Measurements from ENCODE around the gene TGFBR3L. TPM values are rescaled to one million over a fixed set of nuclear protein-coding genes. Genes with fewer than 3 reads are reported as not detected.
A peak's percentile ranks its signal among the peaks of the same experiment; 100 is the strongest.

Gene TGFBR3L
- polyA plus RNA-seq, 1 donor (not counting 4 experiments of a cell fraction or from before 2014, with no cell fraction given), result 0.28 TPM

GRCh38 chr19:7885818-7886217, 28.8 kb upstream of the TGFBR3L start:
- Histone ChIP-seq H3K27ac (ENCODE audit: control insufficient read depth, insufficient read depth, low read length) (no peak overlapping the region), H3K79me2 (ENCODE audit: control insufficient read depth, insufficient read depth, low read length) (peaks cover 9% of the 10 kb centered on the region), H3K4me2 (ENCODE audit: control insufficient read depth, extremely low read depth, insufficient read depth, low read depth, low read length) (no peak overlapping the region), H2AFZ (ENCODE audit: control insufficient read depth, low read length) (no peak overlapping the region), H3K9ac (ENCODE audit: control insufficient read depth, extremely low read depth, insufficient read depth, low read length) (no peak overlapping the region), H3K4me3 (ENCODE audit: control insufficient read depth in 2 of 3, extremely low read depth in 1 of 3, insufficient read depth in 2 of 3, low read depth in 1 of 3, low read length in 3 of 3) (no peak overlapping the region), H3K9me1 (ENCODE audit: control insufficient read depth, extremely low read depth, insufficient read depth, low read length) (no peaks in the 10 kb centered on the region), H3K27me3 (ENCODE audit: control insufficient read depth, extremely low read depth, insufficient read depth, low read length) (no peaks in the 10 kb centered on the region), H4K20me1 (ENCODE audit: control insufficient read depth, extremely low read depth, insufficient read depth, low read length) (no peaks in the 10 kb centered on the region), H3K9me3 (ENCODE audit: control insufficient read depth, low read depth, low read length) (no peaks in the 10 kb centered on the region), H3K4me1 (ENCODE audit: control insufficient read depth, extremely low read depth, insufficient read depth, low read length) (peaks cover 10% of the 10 kb centered on the region), H3K36me3 (ENCODE audit: control insufficient read depth in 2 of 2, extremely low read depth in 1 of 2, insufficient read depth in 2 of 2, low read length in 2 of 2) (peaks cover 0 to 2% of the 10 kb centered on the region in 2 experiments)
- TF ChIP-seq EZH2 (IDR thresholded peaks at IDR 0.05; ENCODE audit: low read length) (no peak), CTCF (optimal IDR thresholded peaks at IDR 0.05 in 1 of 3, IDR thresholded peaks at IDR 0.05 in 1 of 3, conservative IDR thresholded peaks at IDR 0.05 in 1 of 3; ENCODE audit: extremely low read depth in 1 of 3, insufficient read depth in 2 of 3, low read length in 3 of 3) (no peak)
- dilution Hi-C loops (cut with MboI; ENCODE audit: extremely low pct_ligation_motif_present, low sequenced_read_pairs), result no loop called here
- DNase-seq (ENCODE audit: low read depth, low spot score), result no peak
- FAIRE-seq, result no peak

- dilution Hi-C loops (cut with MboI; ENCODE audit: extremely low pct_ligation_motif_present, low sequenced_read_pairs), result no loop called here
- no peaks in the 10 kb centered on the region for H4K20me1 ChIP-seq (ENCODE audit: control insufficient read depth, extremely low read depth, insufficient read depth, low read length)
- no peak overlapping the region for H3K27ac ChIP-seq (ENCODE audit: control insufficient read depth, insufficient read depth, low read length)
Observed at GRCh38 chr19:7887408-7888144, 27.1 kb upstream of the TGFBR3L start.

More at GRCh38 chr19:7887408-7888144, 27.1 kb upstream of the TGFBR3L start:
- H2AFZ ChIP-seq (ENCODE audit: control insufficient read depth, low read length), result no peak overlapping the region
- peaks cover 0 to 2% of the 10 kb centered on the region in 2 experiments for H3K36me3 ChIP-seq (ENCODE audit: control insufficient read depth in 2 of 2, extremely low read depth in 1 of 2, insufficient read depth in 2 of 2, low read length in 2 of 2)
- no peaks in the 10 kb centered on the region for H3K9me1 ChIP-seq (ENCODE audit: control insufficient read depth, extremely low read depth, insufficient read depth, low read length)
- FAIRE-seq (no peak), DNase-seq (ENCODE audit: low read depth, low spot score) (no peak)
- H3K79me2 ChIP-seq (ENCODE audit: control insufficient read depth, insufficient read depth, low read length), result peaks cover 14% of the 10 kb centered on the region
- H3K9me3 ChIP-seq (ENCODE audit: control insufficient read depth, low read depth, low read length), result no peaks in the 10 kb centered on the region
- H3K4me3 ChIP-seq (ENCODE audit: control insufficient read depth in 2 of 3, extremely low read depth in 1 of 3, insufficient read depth in 2 of 3, low read depth in 1 of 3, low read length in 3 of 3), result no peak overlapping the region
- peak overlapping the region; percentile 98 for H3K4me2 ChIP-seq (ENCODE audit: control insufficient read depth, extremely low read depth, insufficient read depth, low read depth, low read length)
- no peaks in the 10 kb centered on the region for H3K27me3 ChIP-seq (ENCODE audit: control insufficient read depth, extremely low read depth, insufficient read depth, low read length)
- TF ChIP-seq CTCF (optimal IDR thresholded peaks at IDR 0.05 in 1 of 3, IDR thresholded peaks at IDR 0.05 in 1 of 3, conservative IDR thresholded peaks at IDR 0.05 in 1 of 3; ENCODE audit: extremely low read depth in 1 of 3, insufficient read depth in 2 of 3, low read length in 3 of 3) (no peak), EZH2 (IDR thresholded peaks at IDR 0.05; ENCODE audit: low read length) (no peak)
- peaks cover 10% of the 10 kb centered on the region for H3K4me1 ChIP-seq (ENCODE audit: control insufficient read depth, extremely low read depth, insufficient read depth, low read length)
- peak overlapping the region; percentile 88 for H3K9ac ChIP-seq (ENCODE audit: control insufficient read depth, extremely low read depth, insufficient read depth, low read length)

All from keratinocyte (primary cell).